Measurements from ENCODE around the gene DLG2.
"Not testable (repeated sequence)": the region's sequence is repeated elsewhere in the genome, so short reads cannot be mapped to it uniquely, and the experiment has no call there.

The DLG2 gene

GRCh38 chr11:84804041-84804440 is 823.1 kb downstream of the DLG2 start:
- Histone ChIP-seq H3K9ac (ENCODE audit: low read depth, low read length) (no peak overlapping the region), H3K36me3 (ENCODE audit: control insufficient read depth, insufficient read depth, low read length) (no peaks in the 10 kb centered on the region), H3K27me3 (ENCODE audit: control insufficient read depth, insufficient read depth, low read length) (no peaks in the 10 kb centered on the region), H3K4me3 (ENCODE audit: low read depth, low read length) (no peak overlapping the region), H3K4me1 (ENCODE audit: control insufficient read depth, insufficient read depth, low read length) (no peaks in the 10 kb centered on the region), H3K9me3 (ENCODE audit: control insufficient read depth, insufficient read depth, low read length) (no peaks in the 10 kb centered on the region)

- Histone ChIP-seq H3K27me3 (ENCODE audit: control insufficient read depth, insufficient read depth, low read length) (no peaks in the 10 kb centered on the region), H3K9ac (ENCODE audit: low read depth, low read length) (no peak overlapping the region), H3K4me3 (ENCODE audit: low read depth, low read length) (no peak overlapping the region), H3K9me3 (ENCODE audit: control insufficient read depth, insufficient read depth, low read length) (no peaks in the 10 kb centered on the region), H3K4me1 (ENCODE audit: control insufficient read depth, insufficient read depth, low read length) (no peaks in the 10 kb centered on the region), H3K36me3 (ENCODE audit: control insufficient read depth, insufficient read depth, low read length) (no peaks in the 10 kb centered on the region)
These were observed 826.3 kb downstream of the DLG2 start for GRCh38 chr11:84800755-84801346.

GRCh38 chr11:84799112-84799511 is 828.0 kb downstream of the DLG2 start:
- Histone ChIP-seq H3K9me3 (ENCODE audit: control insufficient read depth, insufficient read depth, low read length) (no peaks in the 10 kb centered on the region), H3K4me3 (ENCODE audit: low read depth, low read length) (no peak overlapping the region), H3K36me3 (ENCODE audit: control insufficient read depth, insufficient read depth, low read length) (no peaks in the 10 kb centered on the region), H3K9ac (ENCODE audit: low read depth, low read length) (no peak overlapping the region), H3K4me1 (ENCODE audit: control insufficient read depth, insufficient read depth, low read length) (no peaks in the 10 kb centered on the region), H3K27me3 (ENCODE audit: control insufficient read depth, insufficient read depth, low read length) (no peaks in the 10 kb centered on the region)

GRCh38 chr11:84795698-84796097 is 831.4 kb downstream of the DLG2 start:
- Histone ChIP-seq H3K4me3 (ENCODE audit: low read depth, low read length) (no peak overlapping the region), H3K9me3 (ENCODE audit: control insufficient read depth, insufficient read depth, low read length) (no peaks in the 10 kb centered on the region), H3K27me3 (ENCODE audit: control insufficient read depth, insufficient read depth, low read length) (no peaks in the 10 kb centered on the region), H3K9ac (ENCODE audit: low read depth, low read length) (no peak overlapping the region), H3K36me3 (ENCODE audit: control insufficient read depth, insufficient read depth, low read length) (no peaks in the 10 kb centered on the region), H3K4me1 (ENCODE audit: control insufficient read depth, insufficient read depth, low read length) (no peaks in the 10 kb centered on the region)

GRCh38 chr11:84794663-84795443 is 832.3 kb downstream of the DLG2 start:
- Histone ChIP-seq H3K4me1 (ENCODE audit: control insufficient read depth, insufficient read depth, low read length) (no peaks in the 10 kb centered on the region), H3K9me3 (ENCODE audit: control insufficient read depth, insufficient read depth, low read length) (no peaks in the 10 kb centered on the region), H3K27me3 (ENCODE audit: control insufficient read depth, insufficient read depth, low read length) (no peaks in the 10 kb centered on the region), H3K4me3 (ENCODE audit: low read depth, low read length) (no peak overlapping the region), H3K9ac (ENCODE audit: low read depth, low read length) (no peak overlapping the region), H3K36me3 (ENCODE audit: control insufficient read depth, insufficient read depth, low read length) (no peaks in the 10 kb centered on the region)

- no peaks in the 10 kb centered on the region for H3K4me1 ChIP-seq (ENCODE audit: control insufficient read depth, insufficient read depth, low read length)
- H3K9me3 ChIP-seq (ENCODE audit: control insufficient read depth, insufficient read depth, low read length), result no peaks in the 10 kb centered on the region
- H3K9ac ChIP-seq (ENCODE audit: low read depth, low read length), result no peak overlapping the region
- H3K4me3 ChIP-seq (ENCODE audit: low read depth, low read length), result no peak overlapping the region
- H3K27me3 ChIP-seq (ENCODE audit: control insufficient read depth, insufficient read depth, low read length), result no peaks in the 10 kb centered on the region
- no peaks in the 10 kb centered on the region for H3K36me3 ChIP-seq (ENCODE audit: control insufficient read depth, insufficient read depth, low read length)
These were observed 833.8 kb downstream of the DLG2 start for GRCh38 chr11:84793318-84793717.

- H3K27me3 ChIP-seq (ENCODE audit: control insufficient read depth, insufficient read depth, low read length), result no peaks in the 10 kb centered on the region
- no peaks in the 10 kb centered on the region for H3K4me1 ChIP-seq (ENCODE audit: control insufficient read depth, insufficient read depth, low read length)
- no peak overlapping the region for H3K9ac ChIP-seq (ENCODE audit: low read depth, low read length)
- no peaks in the 10 kb centered on the region for H3K9me3 ChIP-seq (ENCODE audit: control insufficient read depth, insufficient read depth, low read length)
- no peak overlapping the region for H3K4me3 ChIP-seq (ENCODE audit: low read depth, low read length)
- H3K36me3 ChIP-seq (ENCODE audit: control insufficient read depth, insufficient read depth, low read length), result no peaks in the 10 kb centered on the region
These were observed 836.2 kb downstream of the DLG2 start for GRCh38 chr11:84790849-84791427.

GRCh38 chr11:84788220-84788619 is 838.9 kb downstream of the DLG2 start:
- no peak overlapping the region for H3K9ac ChIP-seq (ENCODE audit: low read depth, low read length)
- no peaks in the 10 kb centered on the region for H3K27me3 ChIP-seq (ENCODE audit: control insufficient read depth, insufficient read depth, low read length)
- no peaks in the 10 kb centered on the region for H3K36me3 ChIP-seq (ENCODE audit: control insufficient read depth, insufficient read depth, low read length)
- no peak overlapping the region for H3K4me3 ChIP-seq (ENCODE audit: low read depth, low read length)
- H3K4me1 ChIP-seq (ENCODE audit: control insufficient read depth, insufficient read depth, low read length), result no peaks in the 10 kb centered on the region
- no peaks in the 10 kb centered on the region for H3K9me3 ChIP-seq (ENCODE audit: control insufficient read depth, insufficient read depth, low read length)

GRCh38 chr11:84784158-84784557 is 843.0 kb downstream of the DLG2 start:
- not testable (repeated sequence) for H3K9ac ChIP-seq (ENCODE audit: low read depth, low read length); H3K4me3 ChIP-seq (ENCODE audit: low read depth, low read length); H3K9me3 ChIP-seq (ENCODE audit: control insufficient read depth, insufficient read depth, low read length); H3K36me3 ChIP-seq (ENCODE audit: control insufficient read depth, insufficient read depth, low read length); H3K4me1 ChIP-seq (ENCODE audit: control insufficient read depth, insufficient read depth, low read length); H3K27me3 ChIP-seq (ENCODE audit: control insufficient read depth, insufficient read depth, low read length)

GRCh38 chr11:84780689-84781293 is 846.4 kb downstream of the DLG2 start:
- no peaks in the 10 kb centered on the region for H3K27me3 ChIP-seq (ENCODE audit: control insufficient read depth, insufficient read depth, low read length)
- H3K36me3 ChIP-seq (ENCODE audit: control insufficient read depth, insufficient read depth, low read length), result no peaks in the 10 kb centered on the region
- no peak overlapping the region for H3K9ac ChIP-seq (ENCODE audit: low read depth, low read length)
- no peaks in the 10 kb centered on the region for H3K4me1 ChIP-seq (ENCODE audit: control insufficient read depth, insufficient read depth, low read length)
- H3K9me3 ChIP-seq (ENCODE audit: control insufficient read depth, insufficient read depth, low read length), result no peaks in the 10 kb centered on the region
- H3K4me3 ChIP-seq (ENCODE audit: low read depth, low read length), result no peak overlapping the region

GRCh38 chr11:84775503-84775902 is 851.6 kb downstream of the DLG2 start:
- Histone ChIP-seq H3K4me1 (ENCODE audit: control insufficient read depth, insufficient read depth, low read length) (no peaks in the 10 kb centered on the region), H3K27me3 (ENCODE audit: control insufficient read depth, insufficient read depth, low read length) (no peaks in the 10 kb centered on the region), H3K4me3 (ENCODE audit: low read depth, low read length) (no peak overlapping the region), H3K9ac (ENCODE audit: low read depth, low read length) (no peak overlapping the region), H3K36me3 (ENCODE audit: control insufficient read depth, insufficient read depth, low read length) (no peaks in the 10 kb centered on the region), H3K9me3 (ENCODE audit: control insufficient read depth, insufficient read depth, low read length) (no peaks in the 10 kb centered on the region)

- Histone ChIP-seq H3K9ac (ENCODE audit: low read depth, low read length) (no peak overlapping the region), H3K27me3 (ENCODE audit: control insufficient read depth, insufficient read depth, low read length) (no peaks in the 10 kb centered on the region), H3K4me1 (ENCODE audit: control insufficient read depth, insufficient read depth, low read length) (no peaks in the 10 kb centered on the region)
These were observed 863.2 kb downstream of the DLG2 start for GRCh38 chr11:84763931-84764330.

More at GRCh38 chr11:84763931-84764330, 863.2 kb downstream of the DLG2 start:
- Histone ChIP-seq H3K4me3 (ENCODE audit: low read depth, low read length) (no peak overlapping the region), H3K36me3 (ENCODE audit: control insufficient read depth, insufficient read depth, low read length) (no peaks in the 10 kb centered on the region), H3K9me3 (ENCODE audit: control insufficient read depth, insufficient read depth, low read length) (no peaks in the 10 kb centered on the region)
